SH-SY5Y (cell line): ENCODE data around the gene GSG1L.

Experiments
- GATA2 ChIP-seq: IDR thresholded peaks from 2 replicates; pipeline ENCODE4 v1.6.1; 2011; ENCODE audit warnings: mild to moderate bottlenecking, low read depth, low read length
- GATA3 ChIP-seq: IDR thresholded peaks from 2 replicates; pipeline ENCODE4 v1.6.1; 2011; ENCODE audit warnings: low read depth, mild to moderate bottlenecking, low read length, moderate library complexity

DNA sequence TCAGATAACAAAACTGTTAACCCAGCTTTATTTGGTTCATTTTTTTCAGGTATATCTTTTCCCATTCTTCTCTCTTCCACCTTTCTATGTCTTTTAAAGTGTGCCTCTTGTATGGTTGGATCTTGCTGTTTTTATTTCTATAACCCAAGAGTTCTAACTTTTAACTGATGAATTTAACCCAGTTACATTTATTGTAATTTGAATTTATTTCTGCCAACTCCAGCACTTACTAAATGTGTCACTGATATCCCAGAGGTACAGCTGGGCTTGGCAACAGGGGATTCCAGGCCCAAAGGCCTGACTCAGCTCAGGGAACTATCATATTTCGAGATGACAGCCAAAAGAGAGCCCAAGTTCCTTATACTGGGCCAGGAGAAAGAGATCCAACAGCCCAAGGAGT, 200.1 kb downstream of the GSG1L start:
- TF ChIP-seq GATA3 (no peak), GATA2 (no peak)
